Ureter (tissue), 1 donor: Measurements from ENCODE around the gene FAM20C. TPM values are rescaled to one million over a fixed set of nuclear protein-coding genes. Genes with fewer than 3 reads are reported as not detected.

Source experiments
- DNase-seq: peaks from one replicate; pipeline ENCODE4 v3.0.0-alpha.2; 2020; ENCODE audit warnings: low spot score
- total RNA-seq: library from RNA; stranded (reverse); gene quantifications from one replicate; pipeline ENCODE4 v1.2.4, GENCODE V29; 2023
- donor health status: DM: yes; HTN: yes; CAD: no.

FAM20C gene
- total RNA-seq, 1 donor from 2014 or later, result 33.8 TPM

DNA sequence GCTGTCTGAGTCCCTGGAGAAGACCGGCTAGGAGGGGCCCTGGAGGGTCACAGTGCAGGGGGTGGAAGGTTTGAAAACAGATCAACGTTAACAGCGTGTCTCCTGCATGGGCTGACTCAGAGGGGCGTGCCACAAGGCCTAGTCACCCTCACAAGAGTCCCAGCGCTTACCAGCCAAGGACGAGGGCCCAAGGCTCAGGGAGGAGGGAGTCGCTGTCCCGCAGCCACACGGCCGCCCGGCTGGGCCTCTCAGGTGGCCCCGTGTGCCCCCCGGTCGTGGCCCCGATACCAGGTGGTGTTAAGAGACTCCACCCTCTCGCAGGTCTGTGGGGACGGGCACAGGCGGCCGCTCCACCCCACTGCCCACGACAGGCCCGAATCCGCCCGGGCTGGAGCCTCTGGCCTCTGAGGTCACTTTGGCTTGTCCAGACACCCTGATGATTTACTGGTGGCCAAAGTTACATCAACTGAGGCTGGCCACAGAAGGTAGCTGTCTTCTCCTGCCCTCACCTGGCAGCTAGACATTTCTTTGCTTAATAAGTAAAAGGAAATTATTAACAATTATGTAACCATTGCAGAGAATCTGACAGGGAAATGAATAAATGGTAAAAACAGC is 34.0 kb downstream of the FAM20C start:
- DNase-seq, result no peak

DNA sequence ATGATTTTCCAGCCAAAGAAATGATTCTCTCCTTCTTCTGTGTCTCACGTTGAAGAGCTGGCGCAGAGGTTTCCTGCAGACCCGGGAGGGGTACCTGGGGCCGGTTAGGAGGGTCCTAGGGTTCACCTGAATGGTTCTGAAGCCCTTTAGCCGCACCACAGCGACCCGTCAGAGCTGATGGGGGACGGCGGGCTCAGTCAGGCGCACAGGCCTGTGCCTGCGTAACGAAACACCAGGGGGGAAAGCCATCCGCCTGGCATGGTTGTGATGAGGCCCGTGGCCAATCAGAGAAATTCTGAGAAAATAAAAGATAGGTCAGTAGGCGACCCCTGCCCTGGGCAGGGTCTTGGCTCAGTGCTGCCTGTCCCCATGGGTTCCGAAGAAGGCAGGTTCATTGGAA is 35.6 kb downstream of the FAM20C start:
- DNase-seq, result no peak

DNA sequence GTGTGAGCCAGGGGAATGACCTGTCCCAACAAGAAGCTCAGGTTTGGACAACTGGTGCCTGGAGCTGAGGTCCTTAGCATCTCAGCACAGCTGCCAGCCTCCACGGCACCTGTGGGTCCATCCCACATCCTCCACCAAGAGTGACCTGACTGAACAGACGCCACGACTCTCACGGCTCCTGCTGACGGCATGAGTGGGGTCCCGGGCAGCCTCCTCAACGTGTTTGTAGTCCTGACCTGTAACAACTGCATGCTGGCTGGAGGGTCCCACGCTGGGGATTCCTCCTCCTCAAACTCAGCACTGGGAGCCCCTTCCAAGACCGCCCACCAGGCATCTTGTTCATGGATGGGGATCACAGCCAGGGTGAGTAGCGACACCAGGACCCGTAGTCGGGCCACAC is 36.2 kb downstream of the FAM20C start:
- no peak for DNase-seq

DNA sequence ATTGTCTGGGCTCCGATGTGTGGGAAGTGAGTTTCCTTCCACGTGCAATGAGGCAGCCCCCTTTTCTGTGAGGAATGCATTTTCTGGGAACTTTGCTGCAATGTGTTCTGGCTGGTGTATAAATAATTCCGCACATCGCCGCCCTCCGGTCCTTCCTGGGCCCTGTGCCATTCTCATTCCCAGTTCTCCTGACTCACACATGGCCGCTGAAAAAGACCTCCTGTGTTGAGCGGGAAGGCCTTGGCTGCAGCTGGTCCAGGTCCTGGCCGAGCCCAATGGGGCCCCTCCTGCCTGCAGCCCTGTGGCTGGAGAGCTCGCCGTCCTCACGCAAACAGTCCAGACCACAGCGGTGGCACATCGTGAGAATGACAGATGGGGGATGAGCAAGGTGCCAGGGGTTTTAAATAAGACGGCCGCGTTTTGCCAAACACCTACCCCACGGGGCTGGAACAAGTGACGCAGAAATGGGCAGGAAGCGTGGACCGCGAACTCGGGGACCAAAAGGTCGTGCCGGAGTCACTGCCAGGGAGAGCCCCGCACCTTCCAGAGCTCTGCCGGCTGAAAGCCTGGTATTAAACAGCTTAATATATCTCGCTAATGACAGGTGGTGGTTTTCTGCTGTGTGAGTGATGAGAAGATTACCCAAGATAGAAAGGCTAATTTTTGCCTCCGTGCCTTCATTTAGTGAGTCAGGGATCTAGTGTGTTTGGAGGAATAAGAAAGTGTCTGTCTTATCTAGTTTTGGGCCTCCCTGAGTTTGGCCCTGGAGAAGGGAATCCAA is 37.0 kb downstream of the FAM20C start:
- peak; percentile 84 for DNase-seq

DNA sequence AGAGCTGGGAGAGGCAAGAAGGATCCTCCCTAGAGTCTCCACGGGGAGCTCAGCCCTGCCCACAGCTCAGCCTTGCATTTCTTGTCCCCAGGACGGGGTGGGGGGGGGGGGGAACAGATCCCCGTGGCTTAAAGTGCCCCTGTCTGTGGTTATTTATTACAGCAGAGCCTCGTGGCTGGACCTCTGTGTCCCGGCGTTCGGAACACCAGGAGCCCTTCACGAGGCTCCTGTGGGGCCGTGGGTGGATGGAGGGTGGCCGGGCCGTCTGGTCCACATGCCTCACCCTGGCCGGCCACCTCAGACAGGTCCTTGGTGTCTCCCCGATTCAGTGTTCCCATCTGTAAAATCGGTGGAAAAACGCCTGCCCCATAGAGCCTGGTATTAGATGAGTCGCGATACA is 37.9 kb downstream of the FAM20C start:
- DNase-seq, result no peak

DNA sequence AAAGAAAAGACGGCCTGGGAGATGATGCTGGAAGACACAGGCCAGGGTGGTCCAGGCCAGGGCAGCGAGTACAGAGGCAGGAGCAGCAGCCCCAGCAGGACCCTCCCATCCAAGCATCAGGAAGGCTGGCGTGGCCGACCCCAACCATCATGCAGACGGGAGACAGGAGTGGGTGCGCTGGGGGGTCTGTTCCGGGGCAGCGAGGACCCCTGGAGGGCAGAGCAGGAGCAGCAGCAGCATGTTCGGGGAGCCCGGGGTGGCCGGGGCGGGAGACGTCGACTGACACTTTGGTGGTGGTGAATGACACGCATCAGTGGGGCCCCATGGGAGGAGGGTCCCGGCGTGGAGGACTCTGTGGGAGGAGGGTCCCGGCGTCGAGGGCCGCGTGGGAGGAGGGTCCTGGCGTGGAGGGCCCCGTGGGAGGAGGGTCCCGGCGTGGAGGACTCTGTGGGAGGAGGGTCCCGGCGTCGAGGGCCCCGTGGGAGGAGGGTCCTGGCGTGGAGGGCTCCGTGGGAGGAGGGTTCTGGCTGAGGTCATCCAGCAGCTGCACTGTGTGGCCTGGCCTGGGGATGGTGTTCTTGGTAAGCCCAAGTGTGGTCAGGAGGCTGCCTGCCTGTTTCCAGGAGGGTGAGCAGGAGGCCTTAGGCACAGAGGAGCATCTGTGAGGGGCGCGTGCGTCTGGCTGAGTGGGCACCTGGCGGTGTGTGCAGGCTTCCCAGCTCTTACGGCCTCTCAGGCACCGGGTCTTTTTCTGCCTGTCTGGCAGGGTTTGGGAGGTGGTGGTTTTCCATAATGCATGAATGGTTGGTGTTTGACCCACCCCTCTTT is 38.9 kb downstream of the FAM20C start:
- DNase-seq, result no peak

DNA sequence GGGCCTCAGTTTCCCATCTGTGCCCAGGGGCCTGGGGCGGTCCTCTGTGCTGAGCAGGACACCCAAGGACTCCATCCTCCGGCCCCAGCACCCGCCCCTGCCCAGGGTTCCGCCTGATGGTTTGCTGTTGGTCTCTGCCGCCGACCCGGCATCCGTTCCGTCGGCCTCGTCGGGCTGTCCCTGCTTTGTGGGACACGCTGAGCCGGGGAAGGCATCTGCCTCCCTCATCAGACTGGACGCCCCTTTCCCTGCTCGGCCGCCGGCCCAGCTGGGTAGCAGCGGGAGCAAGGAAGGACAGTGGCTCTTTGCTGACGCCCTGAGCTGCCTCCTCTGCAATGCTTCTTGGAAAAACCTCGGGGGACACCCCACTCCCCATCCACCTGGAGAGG is 39.5 kb downstream of the FAM20C start:
- DNase-seq, result no peak

DNA sequence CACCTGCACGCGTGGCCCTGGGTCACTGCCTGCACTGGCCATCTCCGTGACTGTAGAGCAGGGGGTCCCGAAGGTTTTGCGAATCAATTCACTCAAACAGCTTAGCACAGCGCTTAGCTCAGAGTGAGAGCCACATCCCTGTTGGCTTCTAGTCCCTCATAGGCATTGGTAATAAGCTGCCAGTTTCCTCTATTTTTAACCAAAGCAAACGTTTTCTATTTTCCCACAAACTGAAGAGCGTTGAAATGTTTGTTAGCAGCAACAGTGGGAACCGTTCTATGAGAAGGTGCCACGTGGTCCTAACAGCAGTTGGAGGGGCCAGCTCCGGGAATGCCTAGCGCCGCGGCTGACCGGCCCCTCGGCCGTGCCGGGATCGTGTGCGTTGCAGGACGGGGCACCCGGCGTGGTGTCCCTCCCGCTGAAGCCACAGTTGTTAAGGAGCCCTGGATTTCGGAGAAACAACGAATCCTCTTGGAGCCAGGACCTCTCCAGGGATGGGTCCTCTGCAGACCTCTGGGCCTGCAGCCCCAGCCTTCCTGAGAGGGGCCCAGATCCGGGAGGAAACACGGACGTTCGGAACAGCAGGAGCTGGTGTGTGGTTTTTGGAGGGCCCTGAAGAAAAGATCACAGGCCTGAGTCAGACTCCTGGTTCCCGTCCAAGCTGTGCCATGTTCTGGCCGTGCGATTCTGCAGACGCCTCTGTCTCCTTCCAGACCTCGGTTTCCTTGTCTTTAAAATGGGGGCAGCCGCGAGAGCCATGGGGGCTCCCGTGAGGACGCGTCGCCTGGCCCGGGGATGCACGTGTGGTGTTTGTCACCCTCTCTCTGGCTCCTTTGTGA is 40.3 kb downstream of the FAM20C start:
- DNase-seq, result no peak

DNA sequence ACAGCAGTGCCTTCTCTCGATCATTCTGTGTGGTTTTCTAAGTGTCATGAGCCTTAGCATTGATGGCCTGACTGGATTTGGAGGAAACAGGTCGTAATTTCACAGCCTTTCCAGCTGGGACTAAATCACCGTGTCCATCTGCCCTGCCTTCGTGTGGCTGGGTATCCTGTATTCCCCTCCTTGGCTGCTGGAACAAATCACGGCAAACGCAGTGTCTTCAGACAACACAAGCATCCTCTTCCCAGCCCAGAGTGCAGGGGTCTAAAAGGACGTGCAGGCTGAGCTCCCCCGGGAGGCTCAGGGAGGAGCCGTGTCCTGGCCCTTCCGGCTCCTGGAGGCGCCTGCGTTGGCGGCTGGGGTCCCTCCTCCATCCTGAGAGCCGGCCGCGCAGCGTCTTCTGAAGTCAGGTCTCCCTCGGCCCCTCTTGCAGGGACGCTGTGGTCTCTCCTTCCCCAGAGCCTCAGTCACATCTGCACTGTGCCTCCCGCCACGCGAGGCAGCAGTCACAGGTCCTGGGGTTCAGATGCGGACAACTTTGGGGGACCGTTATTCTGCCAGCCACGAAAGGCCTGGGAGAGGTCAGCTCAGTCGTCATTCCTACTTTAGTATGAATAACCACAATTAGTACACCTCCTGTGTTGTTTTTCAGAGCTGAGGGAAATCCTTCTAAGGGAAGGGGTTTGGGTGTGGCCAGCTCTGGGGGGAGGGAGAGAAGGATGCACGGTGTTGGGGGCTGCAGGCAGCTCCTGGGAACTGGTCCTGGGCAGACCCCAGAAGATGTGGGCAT is 41.1 kb downstream of the FAM20C start:
- DNase-seq, result no peak

DNA sequence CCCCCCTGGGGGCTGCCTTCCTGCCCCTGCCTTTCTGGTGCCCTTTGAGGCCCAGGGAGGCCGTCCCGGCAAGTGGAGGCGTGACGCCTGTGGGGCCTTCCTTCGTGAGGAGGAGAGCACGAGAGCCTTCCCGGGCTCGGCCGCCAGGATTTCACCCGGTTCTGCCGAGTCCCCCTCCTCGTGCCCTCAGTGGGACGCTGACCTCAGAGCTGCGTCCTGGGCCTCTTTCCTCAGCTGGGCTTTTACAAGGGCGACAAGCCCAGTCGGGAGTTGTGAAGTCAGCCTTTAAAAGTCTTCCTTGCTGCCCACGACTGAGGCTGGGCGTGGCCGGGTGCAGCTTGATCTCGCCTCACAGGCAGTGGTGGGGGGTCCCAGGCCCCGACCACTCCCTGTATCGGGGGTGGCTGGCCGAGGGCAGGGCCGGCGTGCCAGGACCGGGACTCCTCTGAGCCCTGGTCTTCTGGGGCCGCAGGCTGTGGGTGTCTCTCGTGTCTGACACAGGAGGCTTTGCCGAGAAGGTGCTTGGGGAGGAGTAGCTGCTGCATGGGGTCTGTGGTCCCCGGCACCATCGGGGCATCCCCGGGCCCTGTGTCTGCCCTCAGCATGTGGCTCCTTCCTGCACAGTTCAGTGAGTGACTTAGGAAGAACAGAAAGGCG is 41.8 kb downstream of the FAM20C start:
- DNase-seq, result peak; percentile 70

DNA sequence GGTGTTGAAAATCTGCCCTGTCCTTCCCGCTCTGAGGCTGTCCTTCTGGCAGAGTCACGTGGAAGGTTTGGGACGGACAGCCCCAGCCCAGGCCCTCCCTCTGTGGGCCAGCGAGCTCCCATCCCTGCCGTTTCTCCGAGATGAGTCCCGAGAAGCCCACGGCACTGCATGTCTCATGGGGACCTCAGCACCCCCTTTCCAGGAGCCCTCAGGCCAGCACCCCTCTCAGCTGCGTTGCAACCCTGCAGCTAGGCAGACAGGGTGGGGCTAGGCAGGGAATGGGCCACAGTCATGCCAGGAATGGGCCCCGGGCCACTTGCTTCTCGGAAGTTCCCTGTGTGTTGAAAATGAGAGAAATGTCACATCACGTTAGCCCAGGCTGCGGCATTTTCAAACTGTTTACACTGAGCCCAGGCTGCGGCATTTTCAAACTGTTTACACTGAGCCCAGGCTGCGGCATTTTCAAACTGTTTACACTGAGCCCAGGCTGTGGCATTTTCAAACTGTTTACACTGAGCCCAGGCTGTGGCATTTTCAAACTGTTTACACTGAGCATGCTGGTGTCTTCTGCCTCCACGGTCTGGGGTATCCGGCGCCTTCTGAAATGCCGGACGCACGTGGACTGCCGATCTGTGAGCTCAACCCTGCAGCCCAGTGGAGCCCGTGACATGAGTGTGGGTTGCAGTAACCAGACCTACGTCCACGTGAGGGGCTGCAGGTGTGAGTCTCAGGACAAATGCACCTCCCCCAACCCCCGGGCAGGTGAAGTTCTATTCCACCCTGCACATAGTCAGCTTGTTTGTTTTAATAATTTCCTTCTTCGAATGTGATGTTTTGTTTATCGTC is 42.6 kb downstream of the FAM20C start:
- DNase-seq, result peak; percentile 80

DNA sequence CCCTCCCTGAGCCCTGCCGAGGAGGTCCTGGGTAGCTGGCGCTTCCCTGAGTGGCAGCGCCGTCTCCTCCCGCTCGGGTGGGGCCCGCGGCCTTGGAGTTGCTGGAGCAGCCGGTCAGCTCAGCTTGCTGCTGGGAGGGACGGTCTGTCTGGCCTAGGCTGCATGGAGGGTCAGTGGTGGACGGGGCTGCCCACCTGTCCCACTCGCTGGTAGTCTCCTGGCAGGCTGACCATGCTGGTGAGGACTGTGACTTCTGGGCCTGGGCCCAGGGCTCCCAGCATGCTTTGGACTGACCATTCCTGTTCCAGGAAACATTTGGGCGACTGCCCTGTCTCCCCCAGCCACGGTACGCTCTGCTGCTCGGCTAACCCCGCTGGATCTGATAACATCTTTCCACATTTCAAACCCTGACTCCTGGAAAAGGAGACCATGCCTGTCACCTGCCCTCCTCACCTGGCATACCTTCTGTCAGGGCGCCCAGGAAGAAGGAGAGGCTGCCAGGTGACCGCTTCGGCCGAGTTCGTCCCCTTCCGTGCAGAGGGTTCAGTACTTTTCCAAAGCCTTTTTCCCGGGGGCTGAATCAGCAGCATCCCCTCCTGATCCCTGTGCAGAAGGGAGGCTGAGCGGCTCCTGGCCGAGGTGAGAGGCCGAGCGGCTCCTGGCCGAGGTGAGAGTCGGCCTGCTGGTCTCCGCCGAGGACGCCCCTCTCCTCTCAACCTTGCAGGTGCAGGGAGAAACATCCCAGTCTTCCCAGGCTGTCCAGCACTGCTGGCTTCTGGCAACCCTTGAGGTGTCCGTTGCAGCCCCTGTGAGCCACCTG is 43.4 kb downstream of the FAM20C start:
- DNase-seq, result peak; percentile 76

DNA sequence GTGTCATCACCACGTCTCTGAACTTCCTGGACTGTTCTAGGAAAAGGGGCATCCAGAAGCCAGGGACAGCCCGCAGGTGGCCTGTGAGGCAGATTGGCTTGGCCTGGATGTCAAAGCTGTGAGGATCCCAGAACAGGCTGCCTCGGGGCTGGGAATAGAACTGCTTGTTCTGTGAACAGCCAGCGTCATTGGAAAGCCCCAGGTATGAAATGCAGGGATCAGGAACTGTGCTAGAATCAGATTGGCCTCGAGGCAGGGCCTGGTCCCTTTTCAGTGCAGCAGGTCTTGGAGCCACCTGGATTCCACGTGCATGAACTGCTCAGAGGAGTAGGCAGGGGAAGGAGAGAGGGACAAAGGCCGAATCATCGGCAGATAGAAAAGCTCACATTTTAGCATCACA is 44.6 kb downstream of the FAM20C start:
- DNase-seq, result no peak

DNA sequence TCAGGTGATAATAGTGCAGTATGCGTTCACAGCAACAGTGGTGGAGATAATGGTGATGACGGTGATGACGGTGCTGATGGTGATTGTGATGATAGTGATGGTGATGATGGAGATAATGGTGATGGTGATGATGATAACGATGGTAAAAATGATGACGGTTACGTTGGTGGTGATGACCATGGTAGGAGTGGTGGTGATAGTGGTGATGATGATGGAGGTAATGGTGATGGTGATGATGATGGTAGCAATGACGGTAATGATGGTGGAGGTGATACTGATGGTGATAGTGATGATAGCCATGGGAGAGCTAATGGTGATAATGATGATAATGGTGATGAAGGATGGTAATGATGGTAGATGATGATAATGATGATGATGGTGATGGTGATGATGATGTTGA is 45.0 kb downstream of the FAM20C start:
- no peak for DNase-seq

DNA sequence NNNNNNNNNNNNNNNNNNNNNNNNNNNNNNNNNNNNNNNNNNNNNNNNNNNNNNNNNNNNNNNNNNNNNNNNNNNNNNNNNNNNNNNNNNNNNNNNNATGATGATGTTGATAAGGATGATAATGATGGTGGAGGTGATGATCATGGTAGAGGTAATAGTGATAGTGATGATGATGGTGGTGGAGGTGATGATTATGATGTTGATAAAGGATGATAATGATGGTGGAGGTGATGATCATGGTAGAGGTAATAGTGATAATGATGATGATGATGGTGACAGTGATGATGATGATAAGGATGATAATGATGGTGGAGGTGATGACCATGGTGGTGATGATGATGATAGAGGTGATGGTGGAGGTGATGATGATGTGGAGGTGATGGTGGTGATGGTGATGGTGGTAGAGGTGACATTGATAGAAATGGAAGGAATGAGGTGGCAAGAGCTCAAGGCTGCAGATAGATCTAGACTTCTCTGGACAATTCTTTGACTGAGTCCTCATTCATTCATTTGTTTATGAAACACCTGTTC is 47.8 kb downstream of the FAM20C start:
- no peak for DNase-seq

DNA sequence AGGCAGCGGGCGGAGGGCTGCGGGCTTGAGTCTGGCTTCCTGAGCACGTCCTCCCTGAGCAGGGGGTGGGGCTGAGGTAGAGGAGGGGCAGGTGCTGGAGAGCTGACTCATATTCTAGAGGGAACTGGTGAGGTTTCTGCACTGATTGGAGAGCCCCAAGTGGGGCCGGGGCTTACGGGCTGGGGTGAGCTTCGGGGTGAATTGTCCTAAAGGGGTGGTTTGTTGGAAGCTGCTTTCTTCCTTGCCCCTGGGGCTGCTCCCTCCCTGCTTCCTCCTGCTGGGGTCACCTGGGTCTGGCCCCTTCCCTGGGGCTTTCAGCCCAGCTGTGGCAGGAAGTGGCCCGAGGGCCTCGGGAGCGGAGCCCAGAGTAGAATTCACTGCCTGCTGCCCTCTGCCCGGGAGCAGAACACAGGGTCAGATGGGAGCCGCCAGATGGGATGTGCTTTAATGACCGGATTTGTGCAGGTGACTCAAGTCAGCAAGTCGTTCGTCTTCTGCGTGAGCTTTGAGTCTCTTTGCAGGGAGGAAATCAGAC is 48.6 kb downstream of the FAM20C start:
- no peak for DNase-seq

DNA sequence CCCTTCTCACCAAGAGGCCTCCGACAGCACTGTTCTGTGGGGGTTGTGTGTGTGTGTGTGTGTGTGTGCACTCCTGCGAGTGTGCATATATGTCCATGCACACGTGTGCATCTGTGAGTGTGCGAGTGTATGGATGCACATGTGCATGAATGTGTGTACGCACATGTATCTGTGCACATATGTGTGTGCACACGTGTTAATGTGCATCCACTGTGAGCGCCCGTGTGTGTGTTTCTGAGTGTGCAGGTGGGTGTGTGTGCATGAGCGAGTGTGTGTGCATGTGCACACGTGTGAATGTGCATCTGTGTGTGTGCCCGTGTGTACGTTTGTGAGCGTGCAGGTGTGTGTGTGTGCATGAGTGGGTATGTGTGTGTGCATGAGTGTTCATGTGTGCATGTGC is 49.1 kb downstream of the FAM20C start:
- no peak for DNase-seq
